Stomach smooth muscle (tissue), 2 donors: ENCODE data around the gene CFAP410.
A peak's percentile ranks its signal among the peaks of the same experiment; 100 is the strongest.

Experiments used
- H3K27ac ChIP-seq: one replicate; pipeline ENCODE4 v1.7.0; 2013; ENCODE audit warnings: mild to moderate bottlenecking, low read length, inconsistent platforms
- H3K27me3 ChIP-seq, 2 donors: one replicate each; pipeline ENCODE4 v1.7.0; 2013; ENCODE audit warnings: low read length in 2 of 2; ENCODE audit not compliant: insufficient read depth in 2 of 2, control insufficient read depth in 1 of 2
- H3K36me3 ChIP-seq, 2 donors: one replicate each; pipeline ENCODE4 v1.7.0; 2013; ENCODE audit warnings: low read length in 2 of 2; ENCODE audit not compliant: control insufficient read depth in 2 of 2, insufficient read depth in 2 of 2
- H3K4me1 ChIP-seq: one replicate; pipeline ENCODE4 v1.7.0; 2013; ENCODE audit warnings: low read length; ENCODE audit not compliant: control insufficient read depth, insufficient read depth
- H3K4me3 ChIP-seq, 2 donors: one replicate each; pipeline ENCODE4 v1.7.0; 2013; ENCODE audit warnings: low read length in 2 of 2
- H3K9ac ChIP-seq, 2 donors: one replicate each; pipeline ENCODE4 v1.7.0; 2013; ENCODE audit warnings: low read length in 2 of 2, mild to moderate bottlenecking in 1 of 2
- H3K9me3 ChIP-seq, 2 donors: one replicate each; pipeline ENCODE4 v1.7.0; 2013; ENCODE audit warnings: low read length in 2 of 2; ENCODE audit not compliant: control insufficient read depth in 2 of 2
- donor health status: healthy.
- donor health status: Pancreatic carcinoma.

Gene CFAP410

GRCh38 chr21:44314128-44314527, 25.1 kb downstream of the CFAP410 start:
- H3K9me3 ChIP-seq, result no peaks in the 10 kb centered on the region
- H3K27ac ChIP-seq, result no peak overlapping the region
- no peak overlapping the region for H3K4me3 ChIP-seq
- H3K27me3 ChIP-seq, result no peaks in the 10 kb centered on the region
- no peak overlapping the region for H3K9ac ChIP-seq
- H3K4me1 ChIP-seq, result no peaks in the 10 kb centered on the region
- peaks cover 15 to 51% of the 10 kb centered on the region in 2 donors for H3K36me3 ChIP-seq

GRCh38 chr21:44313451-44313850, 25.7 kb downstream of the CFAP410 start:
- no peak overlapping the region for H3K9ac ChIP-seq
- H3K27me3 ChIP-seq, result no peaks in the 10 kb centered on the region
- peaks cover 15 to 49% of the 10 kb centered on the region in 2 donors for H3K36me3 ChIP-seq

GRCh38 chr21:44312716-44313115, 26.5 kb downstream of the CFAP410 start:
- Histone ChIP-seq H3K27ac (no peak overlapping the region), H3K4me1 (no peaks in the 10 kb centered on the region), H3K27me3 (no peaks in the 10 kb centered on the region), H3K9me3 (no peaks in the 10 kb centered on the region), H3K4me3 (no peak overlapping the region), H3K36me3 (peaks cover 12 to 48% of the 10 kb centered on the region in 2 donors), H3K9ac (no peak overlapping the region)

More at GRCh38 chr21:44313451-44313850, 25.7 kb downstream of the CFAP410 start:
- Histone ChIP-seq H3K9me3 (no peaks in the 10 kb centered on the region), H3K4me1 (no peaks in the 10 kb centered on the region), H3K4me3 (no peak overlapping the region), H3K27ac (no peak overlapping the region)

- Histone ChIP-seq H3K9me3 (no peaks in the 10 kb centered on the region), H3K9ac (no peak overlapping the region), H3K4me1 (no peaks in the 10 kb centered on the region), H3K4me3 (no peak overlapping the region), H3K27me3 (no peaks in the 10 kb centered on the region), H3K27ac (no peak overlapping the region), H3K36me3 (peaks cover 18 to 45% of the 10 kb centered on the region in 2 donors)
These were observed 27.1 kb downstream of the CFAP410 start for GRCh38 chr21:44312089-44312488.

- no peaks in the 10 kb centered on the region for H3K9me3 ChIP-seq
- peaks cover 1% of the 10 kb centered on the region for H3K4me1 ChIP-seq
- no peaks in the 10 kb centered on the region for H3K27me3 ChIP-seq
- H3K36me3 ChIP-seq, result peaks cover 18 to 39% of the 10 kb centered on the region in 2 donors
- H3K9ac ChIP-seq, result no peak overlapping the region
- no peak overlapping the region for H3K27ac ChIP-seq
- H3K4me3 ChIP-seq, result no peak overlapping the region
These were observed 28.3 kb downstream of the CFAP410 start for GRCh38 chr21:44310628-44311507.

- Histone ChIP-seq H3K27me3 (no peaks in the 10 kb centered on the region), H3K4me3 (no peak overlapping the region), H3K27ac (no peak overlapping the region), H3K9ac (no peak overlapping the region), H3K9me3 (no peaks in the 10 kb centered on the region), H3K4me1 (peaks cover 31% of the 10 kb centered on the region), H3K36me3 (peaks cover 18 to 21% of the 10 kb centered on the region in 2 donors)
These were observed 32.1 kb downstream of the CFAP410 start for GRCh38 chr21:44306936-44307704.

- no peaks in the 10 kb centered on the region for H3K27me3 ChIP-seq
- no peaks in the 10 kb centered on the region for H3K9me3 ChIP-seq
- H3K9ac ChIP-seq, result no peak overlapping the region
- no peak overlapping the region for H3K27ac ChIP-seq
- peaks cover 7 to 8% of the 10 kb centered on the region in 2 donors for H3K36me3 ChIP-seq
- no peak overlapping the region for H3K4me3 ChIP-seq
- H3K4me1 ChIP-seq, result peaks cover 45% of the 10 kb centered on the region
These were observed 33.5 kb downstream of the CFAP410 start for GRCh38 chr21:44305691-44306090.

GRCh38 chr21:44304877-44305293, 34.3 kb downstream of the CFAP410 start:
- H3K9me3 ChIP-seq, result no peaks in the 10 kb centered on the region
- peaks cover 48% of the 10 kb centered on the region for H3K4me1 ChIP-seq
- no peak overlapping the region for H3K27ac ChIP-seq
- no peaks in the 10 kb centered on the region for H3K27me3 ChIP-seq
- H3K4me3 ChIP-seq, result no peak overlapping the region
- peak overlapping the region in 1 of 2 donors; percentile 13 for H3K9ac ChIP-seq
- peaks cover 6 to 7% of the 10 kb centered on the region in 2 donors for H3K36me3 ChIP-seq

GRCh38 chr21:44304011-44304616, 35.1 kb downstream of the CFAP410 start:
- no peak overlapping the region for H3K9ac ChIP-seq
- no peaks in the 10 kb centered on the region for H3K9me3 ChIP-seq
- H3K4me1 ChIP-seq, result peaks cover 53% of the 10 kb centered on the region
- no peak overlapping the region for H3K4me3 ChIP-seq
- peaks cover 6% of the 10 kb centered on the region in 2 donors for H3K36me3 ChIP-seq
- H3K27ac ChIP-seq, result no peak overlapping the region
- no peaks in the 10 kb centered on the region for H3K27me3 ChIP-seq

GRCh38 chr21:44303490-44303981, 35.7 kb downstream of the CFAP410 start:
- Histone ChIP-seq H3K9me3 (no peaks in the 10 kb centered on the region), H3K36me3 (peaks cover 6% of the 10 kb centered on the region in 2 donors), H3K4me1 (peaks cover 55% of the 10 kb centered on the region), H3K27ac (no peak overlapping the region), H3K4me3 (no peak overlapping the region), H3K9ac (no peak overlapping the region), H3K27me3 (no peaks in the 10 kb centered on the region)
